ENCODE measurements around the gene MSI2.

The MSI2 gene

GRCh38 chr17:57275071-57275764 is 18.9 kb downstream of the MSI2 start:
- DNase-seq (ENCODE audit: low read depth) = no peak
- TF ChIP-seq CTCF (IDR thresholded peaks at IDR 0.05; ENCODE audit: insufficient read depth, low read depth, low read length, missing control alignments) = no peak
- H3K4me3 ChIP-seq (ENCODE audit: low read length) = no peak overlapping the region

GRCh38 chr17:57276621-57277020 is 20.3 kb downstream of the MSI2 start:
- TF ChIP-seq CTCF (IDR thresholded peaks at IDR 0.05; ENCODE audit: insufficient read depth, low read depth, low read length, missing control alignments) = no peak
- no peak overlapping the region for H3K4me3 ChIP-seq (ENCODE audit: low read length)
- no peak for DNase-seq (ENCODE audit: low read depth)

DNA sequence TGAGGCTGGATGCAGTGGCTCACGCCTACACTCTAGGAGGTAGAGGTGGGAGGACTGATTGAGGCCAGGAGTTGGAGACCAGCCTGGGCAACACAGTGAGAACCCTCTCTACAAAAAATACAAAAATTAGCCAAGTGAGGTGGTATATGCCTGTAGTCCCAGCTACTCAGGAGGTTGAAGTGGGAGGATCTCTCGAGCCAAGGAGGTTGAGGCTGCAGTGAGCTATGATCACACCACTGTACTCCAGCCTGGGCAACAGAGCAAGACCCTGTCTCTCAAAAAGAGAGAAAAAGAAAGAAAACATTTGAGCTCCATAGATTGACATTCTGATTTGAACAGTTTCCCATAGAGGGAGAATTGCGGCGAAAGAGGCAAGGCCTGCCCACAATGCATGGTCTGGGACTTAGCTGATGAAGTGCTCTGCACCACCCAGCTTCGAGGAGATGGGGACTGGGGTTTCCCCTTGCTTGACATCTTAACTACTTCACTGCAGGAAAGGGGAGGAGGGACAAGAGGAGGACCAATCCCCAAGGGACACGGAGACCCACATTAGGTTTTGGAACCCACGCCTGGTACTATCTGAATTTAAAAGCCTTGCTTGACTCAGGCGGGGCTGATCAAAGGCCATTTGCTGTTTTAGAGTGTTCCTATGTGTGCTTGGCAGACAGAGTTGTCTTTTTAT is 21.7 kb downstream of the MSI2 start:
- no peak for DNase-seq (ENCODE audit: low read depth)

GRCh38 chr17:57278740-57279387 is 22.5 kb downstream of the MSI2 start:
- H3K4me3 ChIP-seq (ENCODE audit: low read length) = no peak overlapping the region
- DNase-seq (ENCODE audit: low read depth) = no peak
- no peak for TF ChIP-seq CTCF (IDR thresholded peaks at IDR 0.05; ENCODE audit: insufficient read depth, low read depth, low read length, missing control alignments)

More for the DNA sequence above, 21.7 kb downstream of the MSI2 start:
- no peak overlapping the region for H3K4me3 ChIP-seq (ENCODE audit: low read length)
- TF ChIP-seq CTCF (IDR thresholded peaks at IDR 0.05; ENCODE audit: insufficient read depth, low read depth, low read length, missing control alignments) = no peak

GRCh38 chr17:57279432-57279831 is 23.1 kb downstream of the MSI2 start:
- no peak for DNase-seq (ENCODE audit: low read depth)
- no peak for TF ChIP-seq CTCF (IDR thresholded peaks at IDR 0.05; ENCODE audit: insufficient read depth, low read depth, low read length, missing control alignments)
- no peak overlapping the region for H3K4me3 ChIP-seq (ENCODE audit: low read length)

GRCh38 chr17:57281887-57282286 is 25.6 kb downstream of the MSI2 start:
- no peak for TF ChIP-seq CTCF (IDR thresholded peaks at IDR 0.05; ENCODE audit: insufficient read depth, low read depth, low read length, missing control alignments)
- no peak overlapping the region for H3K4me3 ChIP-seq (ENCODE audit: low read length)
- DNase-seq (ENCODE audit: low read depth) = no peak

All from epithelial cell of esophagus (primary cell).